ENCODE data around the gene MAFG. TPM values are rescaled to one million over a fixed set of nuclear protein-coding genes. Genes with fewer than 3 reads are reported as not detected.

MAFG gene
- total and polyA plus RNA-seq, 2 of the 13 experiments (the other 11 are each of a cell fraction or from before 2014, with no cell fraction given) = 14.5 to 20.0 TPM

GRCh38 chr17:81917565-81918332 lies 9.8 kb downstream of the MAFG start, which contains the start of gene SIRT7 (continued):
- TF ChIP-seq KIAA2018 (CRISPR knock-in tag; IDR thresholded peaks at IDR 0.05; ENCODE audit: borderline replicate concordance) (no peak), BRF2 (CRISPR knock-in tag; IDR thresholded peaks at IDR 0.05) (no peak), CERS6 (CRISPR knock-in tag; IDR thresholded peaks at IDR 0.05) (no peak), GFI1 (CRISPR knock-in tag; IDR thresholded peaks at IDR 0.05; ENCODE audit: borderline replicate concordance) (no peak), CSRNP1 (CRISPR knock-in tag; IDR thresholded peaks at IDR 0.05) (no peak), ZNF432 (CRISPR knock-in tag; IDR thresholded peaks at IDR 0.05; ENCODE audit: borderline replicate concordance) (no peak), TCF12 (IDR thresholded peaks at IDR 0.05) (no peak), TCF12 (CRISPR knock-in tag; IDR thresholded peaks at IDR 0.05) (peak; percentile 51; the same call in 1 of the 2 replicates), PTBP1 (IDR thresholded peaks at IDR 0.05; ENCODE audit: low read depth, low read length, poor library complexity, severe bottlenecking) (no peak), MTF2 (CRISPR knock-in tag; IDR thresholded peaks at IDR 0.05; ENCODE audit: borderline replicate concordance) (no peak), ZNF674 (CRISPR knock-in tag; IDR thresholded peaks at IDR 0.05; ENCODE audit: low read depth) (no peak; the same call in 1 of the 2 replicates), ZFP1 (CRISPR knock-in tag; IDR thresholded peaks at IDR 0.05) (no peak), ZBTB38 (CRISPR knock-in tag; IDR thresholded peaks at IDR 0.05) (no peak), PAF1 (CRISPR knock-in tag; IDR thresholded peaks at IDR 0.05) (peak; percentile 43; the same call in 1 of the 2 replicates), ZNF138 (CRISPR knock-in tag; IDR thresholded peaks at IDR 0.05; ENCODE audit: low read depth) (no peak), ZNF619 (CRISPR knock-in tag; IDR thresholded peaks at IDR 0.05) (no peak), ZNF501 (CRISPR knock-in tag; IDR thresholded peaks at IDR 0.05) (no peak)

Data from HepG2 (cell line).